HG03039 (cell line): ENCODE measurements around the gene GNGT2.
"Not testable (repeated sequence)": the region's sequence is repeated elsewhere in the genome, so short reads cannot be mapped to it uniquely, and the experiment has no call there.

Experiments
- ATAC-seq: cut with Tn5 transposase; IDR thresholded peaks from one replicate; pipeline ENCODE4 v1.9.1; 2021; ENCODE audit warnings: mild to moderate bottlenecking, moderate library complexity; ENCODE audit not compliant: unreplicated experiment

GNGT2 gene

DNA sequence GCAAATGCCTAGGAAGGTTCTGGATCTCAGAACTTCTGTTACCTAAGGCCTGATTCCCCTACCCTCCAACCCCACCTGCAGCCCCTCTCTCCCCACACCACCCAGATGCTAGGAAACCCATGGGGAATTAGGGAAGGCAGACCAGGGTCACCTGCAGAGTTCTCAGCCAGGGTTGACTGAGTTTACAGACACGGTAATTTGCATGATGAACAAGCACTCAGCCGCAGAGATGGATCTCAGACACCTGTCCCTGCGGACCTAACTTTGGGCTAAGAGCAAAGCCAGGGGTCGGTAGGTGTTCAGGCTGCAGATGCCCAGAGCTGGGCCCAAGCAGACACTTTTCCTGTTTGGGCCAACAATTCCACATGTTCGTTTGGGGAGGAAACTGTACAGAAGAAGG lies 3.0 kb upstream of the GNGT2 start:
- no peak for ATAC-seq

DNA sequence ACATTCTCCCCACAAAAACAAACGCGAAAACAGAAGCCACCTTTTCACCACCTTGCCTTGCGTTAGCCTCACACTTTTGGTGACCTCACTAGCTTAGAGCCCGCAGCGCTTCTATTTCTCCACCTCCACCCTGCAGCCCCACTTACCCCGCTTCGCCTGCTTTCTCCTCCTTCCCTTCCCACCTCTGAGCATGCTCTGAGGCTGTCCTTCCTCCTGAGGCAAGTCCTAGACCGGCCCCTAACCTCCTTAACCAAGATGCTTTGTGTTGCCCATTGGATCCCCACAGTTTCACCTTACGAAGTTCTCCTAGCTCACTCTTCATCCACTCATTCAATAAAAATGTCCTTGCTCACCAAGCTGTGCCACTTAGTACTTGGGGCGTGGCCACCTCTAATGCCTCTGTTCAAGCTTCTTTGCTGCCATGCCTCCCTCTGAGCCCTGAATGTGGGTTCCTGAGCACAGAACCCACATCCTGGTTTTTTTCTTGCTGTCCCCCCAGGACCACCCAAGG lies 1.3 kb downstream of the GNGT2 start:
- ATAC-seq, result no peak

GRCh38 chr17:49204516-49204915 lies 5.9 kb downstream of the GNGT2 start:
- no peak for ATAC-seq

- no peak for ATAC-seq
These were observed 6.6 kb downstream of the GNGT2 start for GRCh38 chr17:49203796-49204195.

- no peak for ATAC-seq
These were observed 8.9 kb downstream of the GNGT2 start for GRCh38 chr17:49201481-49201927.

GRCh38 chr17:49200423-49201083 lies 9.8 kb downstream of the GNGT2 start:
- no peak for ATAC-seq

GRCh38 chr17:49198211-49198610 lies 12.2 kb downstream of the GNGT2 start:
- ATAC-seq, result no peak

DNA sequence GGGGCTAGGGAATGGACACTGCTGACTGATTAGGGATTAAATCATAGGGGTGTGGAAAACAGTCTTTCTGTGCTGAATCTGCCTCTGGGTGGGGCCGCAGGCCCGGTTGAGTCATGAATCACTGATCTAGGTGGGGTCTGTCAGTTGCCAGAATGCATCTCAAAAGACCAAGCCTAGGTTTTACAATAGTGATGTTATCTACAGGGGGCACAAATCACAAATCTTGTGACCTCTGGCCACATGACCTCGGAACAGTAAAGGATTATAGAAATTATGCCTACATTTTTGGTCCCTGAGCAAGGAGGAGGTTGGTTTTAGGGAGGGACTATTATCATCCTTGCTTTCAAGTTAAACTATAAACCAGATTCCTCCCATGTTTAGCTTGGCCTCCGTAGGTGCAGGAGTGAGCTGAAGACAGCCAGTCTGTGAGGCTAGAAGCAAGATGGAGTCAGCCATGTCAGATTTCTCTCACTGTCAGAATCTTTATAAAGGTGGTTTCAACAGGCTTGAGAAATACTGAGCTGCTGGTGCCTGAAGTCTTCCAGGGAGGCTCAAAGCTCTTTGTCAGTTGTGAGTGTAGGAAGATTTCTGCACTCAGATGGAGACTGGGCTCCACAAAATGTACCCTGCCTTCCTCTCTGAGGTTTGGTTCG lies 12.9 kb downstream of the GNGT2 start:
- no peak for ATAC-seq

DNA sequence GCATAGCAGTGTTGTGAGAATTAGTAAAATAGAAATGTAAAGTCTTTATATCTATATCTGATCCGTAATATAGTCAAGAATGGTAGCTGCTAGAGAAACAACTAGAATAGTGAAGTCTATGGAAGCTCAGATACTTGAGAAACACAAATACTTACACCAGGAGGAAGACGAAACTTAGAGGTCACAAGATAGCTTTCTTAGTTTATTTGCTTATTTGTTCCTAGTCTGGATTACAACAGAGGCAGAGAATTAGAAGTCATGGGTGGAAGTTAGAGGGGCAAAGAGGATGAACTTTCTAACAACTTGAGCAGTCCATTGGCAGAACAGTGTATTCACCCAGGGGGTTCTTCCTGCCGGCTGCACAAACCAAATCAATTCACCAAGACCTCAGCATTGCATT lies 13.9 kb downstream of the GNGT2 start:
- no peak for ATAC-seq

DNA sequence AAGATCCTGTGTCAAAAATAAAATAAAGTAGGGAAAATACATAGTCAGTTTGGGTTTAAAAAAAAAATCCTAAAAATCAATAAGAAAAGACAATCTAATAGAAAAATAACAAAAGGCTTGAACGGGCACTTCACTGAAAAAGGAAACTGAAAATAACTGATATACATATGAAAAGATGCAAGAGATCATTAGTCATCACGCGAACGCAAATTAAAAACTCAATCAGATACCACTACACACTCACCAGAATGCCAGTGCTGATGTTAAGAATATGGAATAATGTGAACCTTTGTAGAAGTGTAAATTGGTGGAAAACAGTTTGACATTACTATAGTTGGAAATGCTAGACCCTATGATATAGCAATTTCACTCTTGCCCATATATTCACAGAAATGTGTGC lies 14.6 kb downstream of the GNGT2 start:
- no peak for ATAC-seq

GRCh38 chr17:49194297-49194607 lies 16.1 kb downstream of the GNGT2 start:
- ATAC-seq, result no peak

GRCh38 chr17:49193513-49194296 lies 16.7 kb downstream of the GNGT2 start:
- ATAC-seq, result no peak

DNA sequence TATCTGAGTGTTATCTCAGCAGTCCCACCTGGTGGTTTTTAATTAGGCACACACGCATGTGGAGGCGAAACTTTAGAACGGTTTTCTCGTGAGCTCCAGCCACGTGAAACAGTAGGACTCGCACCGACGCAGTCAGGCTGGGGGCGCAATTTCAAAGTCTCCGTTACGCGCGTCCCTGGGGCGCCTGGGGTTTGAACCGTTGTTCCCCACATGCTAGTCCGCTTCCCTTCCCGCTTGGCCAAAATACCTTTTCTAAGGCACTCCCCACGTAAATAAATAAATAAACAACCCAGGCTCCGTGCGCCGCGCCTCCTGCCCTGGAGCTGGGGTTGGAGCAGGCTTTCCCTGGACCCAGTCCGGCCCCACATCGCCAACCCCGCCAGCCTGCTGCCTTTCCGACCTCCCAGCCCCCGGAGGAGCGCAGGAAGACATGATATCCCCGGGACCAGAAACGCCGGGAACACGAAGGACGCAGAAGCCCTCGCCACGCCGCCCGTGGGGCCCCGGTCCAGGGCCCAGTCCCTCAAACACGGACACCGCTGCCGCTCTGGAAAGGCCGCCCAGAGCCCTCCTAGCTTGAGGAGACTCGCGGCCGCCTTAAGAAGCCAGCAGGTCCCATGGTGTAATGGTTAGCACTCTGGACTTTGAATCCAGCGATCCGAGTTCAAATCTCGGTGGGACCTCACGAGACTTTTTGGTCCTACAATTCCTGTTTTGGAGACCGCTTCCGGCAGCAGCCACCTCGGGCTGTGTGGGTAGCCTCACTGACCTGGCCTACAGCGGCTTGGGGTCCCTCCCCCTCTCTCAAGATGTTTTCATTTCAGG lies 18.2 kb downstream of the GNGT2 start:
- ATAC-seq, result peak; percentile 38

DNA sequence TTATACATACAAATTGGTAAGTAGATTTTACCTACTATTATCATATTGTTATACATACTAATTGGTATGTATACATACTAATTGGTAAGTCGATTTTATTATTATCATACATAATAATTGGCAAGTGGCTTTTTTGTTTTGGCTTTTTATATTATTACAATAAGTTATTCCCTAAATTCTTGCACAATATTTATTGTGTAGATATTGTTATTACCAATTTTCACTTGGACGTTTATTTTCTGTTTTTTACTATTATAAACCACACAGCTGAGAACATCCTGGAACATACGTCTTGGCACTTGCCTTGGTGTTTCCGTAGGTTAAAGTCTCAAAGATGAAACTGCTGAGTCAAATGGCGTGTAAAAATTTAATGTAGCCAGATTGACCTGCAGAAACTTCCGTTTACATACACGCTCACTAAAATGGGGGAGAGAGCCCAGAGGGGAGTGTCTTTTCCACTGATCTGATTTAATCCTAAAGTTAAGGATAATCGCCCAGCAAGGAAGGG lies 18.9 kb downstream of the GNGT2 start:
- ATAC-seq, result peak; percentile 3

GRCh38 chr17:49190932-49191331 lies 19.4 kb downstream of the GNGT2 start:
- ATAC-seq, result no peak

- ATAC-seq, result no peak
These were observed 23.1 kb downstream of the GNGT2 start for GRCh38 chr17:49187301-49187700.

GRCh38 chr17:49185381-49185780 lies 25.0 kb downstream of the GNGT2 start:
- not testable (repeated sequence) for ATAC-seq

GRCh38 chr17:49184522-49184921 lies 25.9 kb downstream of the GNGT2 start:
- ATAC-seq, result not testable (repeated sequence)

GRCh38 chr17:49183801-49184200 lies 26.6 kb downstream of the GNGT2 start:
- no peak for ATAC-seq

DNA sequence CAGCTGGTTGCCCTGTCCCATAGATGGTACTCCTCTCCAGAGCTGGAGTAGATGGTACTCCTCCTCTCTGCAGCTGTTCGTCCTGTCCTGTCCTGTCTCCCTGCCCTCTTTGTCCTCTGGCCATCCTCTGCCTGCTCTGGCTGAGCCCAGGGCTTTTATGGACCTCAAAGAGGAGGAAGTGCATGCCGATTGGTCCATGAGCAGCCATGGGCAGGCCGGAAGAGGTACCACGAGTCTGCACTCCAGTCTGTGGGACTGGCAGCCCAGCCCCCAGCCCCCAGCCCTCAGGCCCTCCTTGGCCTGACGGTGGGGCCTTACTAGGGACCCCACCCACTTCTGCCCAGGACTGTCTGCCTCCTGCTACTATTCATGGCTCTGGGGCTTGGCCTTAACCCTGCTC lies 27.0 kb downstream of the GNGT2 start:
- ATAC-seq, result no peak
